GM12878 (cell line): ENCODE results near the gene PHKG2. TPM values are rescaled to one million over a fixed set of nuclear protein-coding genes. Genes with fewer than 3 reads are reported as not detected.

ENCODE experiments used
- ATAC-seq: fragments of 200-7000 bp; cut with Tn5 transposase; 3 replicates; pipeline ENCODE4 v1.9.1; 2020; ENCODE audit warnings: mild to moderate bottlenecking, moderate library complexity
- BruUV-seq: library from RNA; stranded (reverse); fragments of 400-500 nt; replicated peaks from 2 replicates; lab custom pipeline; 2021; lab: Mats Ljungman, UMichigan
- CTCF ChIA-PET: fragments of 300-600 bp; sonication (Branson Sonifier 250); formaldehyde crosslinking; extraction: SDS; loops from one replicate; lab custom pipeline; 2021; ENCODE audit warnings: inconsistent platforms; lab: Yijun Ruan, JAX
- POLR2A ChIA-PET: fragments of 350-600 bp; formaldehyde crosslinking; extraction: SDS; loops from one replicate; lab custom pipeline; 2021; ENCODE audit warnings: inconsistent platforms; lab: Charles Lee
- RAD21 ChIA-PET: fragments of 300-600 bp; sonication (Branson Sonifier 250); formaldehyde crosslinking; loops from one replicate; lab custom pipeline; 2023; ENCODE audit warnings: antibody characterized with exemption; ENCODE audit not compliant: unreplicated experiment; lab: Charles Lee
- SMC1A ChIA-PET: fragments of 300-600 bp; sonication (Branson Sonifier 250); formaldehyde crosslinking; loops from one replicate; lab custom pipeline; 2023; ENCODE audit not compliant: unreplicated experiment, uncharacterized antibody; lab: Charles Lee
- DNase-seq: peaks from one replicate; pipeline ENCODE4 v3.0.0-alpha.2; 2011; ENCODE audit warnings: low read depth, low spot score
- FAIRE-seq: peaks from 3 replicates; lab custom pipeline; 2011; peaks lifted over from hg19 to GRCh38; lab: Jason Lieb, UNC
- H2AFZ ChIP-seq: 2 replicates; pipeline ENCODE4 v1.6.0; 2011; ENCODE audit warnings: low read depth, low read length, control low read depth; ENCODE audit not compliant: control insufficient read depth
- H3K27ac ChIP-seq: 2 replicates; pipeline ENCODE4 v1.5.1; 2011; ENCODE audit warnings: control low read depth; ENCODE audit not compliant: control insufficient read depth, insufficient read depth
- H3K27me3 ChIP-seq, 2 experiments: replicated peaks in 1 of 2; 2 replicates each; pipeline versions ENCODE4 v1.6.0 to v1.6.1; 2011; ENCODE audit warnings: low read length in 1 of 2; ENCODE audit not compliant: control insufficient read depth in 2 of 2, insufficient read depth in 2 of 2
- H3K36me3 ChIP-seq, 2 experiments: 2 replicates each; pipeline ENCODE4 v1.5.1; 2011; ENCODE audit warnings: low read length in 1 of 2; ENCODE audit not compliant: control insufficient read depth in 2 of 2, insufficient read depth in 2 of 2
- H3K4me1 ChIP-seq: 2 replicates; pipeline ENCODE4 v1.6.1; 2011; ENCODE audit warnings: mild to moderate bottlenecking, low read length, moderate library complexity, mixed read lengths; ENCODE audit not compliant: control insufficient read depth, insufficient read depth
- H3K4me2 ChIP-seq: 2 replicates; pipeline ENCODE4 v1.6.0; 2011; ENCODE audit warnings: control low read depth; ENCODE audit not compliant: control insufficient read depth, insufficient read depth
- H3K4me3 ChIP-seq: fragments of 200-600 bp; sonication (generic); 2 replicates; pipeline ENCODE4 v1.5.1; 2016
- H3K79me2 ChIP-seq: 2 replicates; pipeline ENCODE4 v1.6.0; 2011; ENCODE audit warnings: low read length; ENCODE audit not compliant: control insufficient read depth, insufficient read depth
- H3K9ac ChIP-seq: 2 replicates; pipeline ENCODE4 v1.8.0; 2011; ENCODE audit warnings: low read length, control low read depth, mixed read lengths; ENCODE audit not compliant: control insufficient read depth, insufficient read depth
- H3K9me3 ChIP-seq: replicated peaks from 3 replicates; pipeline ENCODE4 v1.5.1; 2011; ENCODE audit warnings: mild to moderate bottlenecking, low read length; ENCODE audit not compliant: control insufficient read depth, insufficient read depth
- H4K20me1 ChIP-seq: 2 replicates; pipeline ENCODE4 v1.6.0; 2011; ENCODE audit not compliant: control insufficient read depth, insufficient read depth
- ATF7 ChIP-seq: fragments of 450-650 bp; IDR thresholded peaks from 2 replicates; pipeline ENCODE4 v1.6.1; 2016; ENCODE audit warnings: low read depth, mild to moderate bottlenecking
- CHD4 ChIP-seq: fragments of 200-600 bp; sonication (generic); IDR thresholded peaks from 2 replicates; pipeline ENCODE4 v1.6.1; 2016; ENCODE audit warnings: mild to moderate bottlenecking
- CREB1 ChIP-seq: IDR thresholded peaks from 2 replicates; pipeline ENCODE4 v1.6.1; 2012; ENCODE audit warnings: low read depth, mild to moderate bottlenecking, inconsistent platforms
- PAX8 ChIP-seq: fragments of 450-650 bp; IDR thresholded peaks from 2 replicates; pipeline ENCODE4 v1.6.1; 2017; ENCODE audit warnings: mild to moderate bottlenecking, moderate library complexity
- SREBF1 ChIP-seq: IDR thresholded peaks from 2 replicates; pipeline ENCODE4 v1.6.1; 2012; ENCODE audit warnings: mild to moderate bottlenecking, low read length
- SUZ12 ChIP-seq: fragments of 200-600 bp; sonication (generic); IDR thresholded peaks from one replicate; pipeline ENCODE4 v1.6.1; 2018; ENCODE audit warnings: antibody characterized with exemption, mild to moderate bottlenecking; ENCODE audit not compliant: unreplicated experiment
- TCF3 ChIP-seq: IDR thresholded peaks from 2 replicates; pipeline ENCODE4 v1.6.1; 2012; ENCODE audit warnings: low read depth, mild to moderate bottlenecking, low read length, borderline replicate concordance; ENCODE audit not compliant: insufficient read depth
- WGBS: methylation state at CpG from one replicate; pipeline ENCODE4 v1.1.6; 2016; ENCODE audit warnings: low lambda C conversion rate; ENCODE audit not compliant: insufficient replicate concordance, insufficient coverage; ENCODE audit errors: missing lambda C conversion rate; 5-methylcytosine and 5-hydroxymethylcytosine counted together
- in situ Hi-C: fragments of 300-500 bp; cut with MboI; formaldehyde crosslinking; loops from 9 replicates; pipeline ENCODE4 v1.14.3; 2018; ENCODE audit warnings: mixed read lengths
- intact Hi-C: fragments of 100-400 bp; cut with micrococcal nuclease; formaldehyde crosslinking; loops from one replicate; pipeline ENCODE4 v1.14.2; 2022; ENCODE audit not compliant: unreplicated experiment
- polyA plus RNA-seq, 11 experiments: library from polyadenylated mRNA; depleted of rRNA in 4 of 11; unstranded in 6 of 11; stranded (reverse) in 5 of 11; fragments of >200 nt; fragmentation: Nextera tagmentation in 4 of 11; fragmentation: Illumina TruSeq in 1 of 11; extraction: Ambion mirVana in 4 of 11; extraction: Trizol in 1 of 11; gene quantifications; 1 replicate in 1 of 11; 2 replicates in 10 of 11; pipeline versions ENCODE4 v1.2.1 to v1.2.3, GENCODE V29; 2011 to 2016; ENCODE audit warnings: inconsistent platforms in 2 of 11, missing spikeins in 2 of 11, low read depth in 1 of 11
- total RNA-seq, 4 experiments: library from RNA; depleted of rRNA in 3 of 4; stranded (reverse); fragments of >200 nt in 3 of 4; fragmentation: Illumina TruSeq in 1 of 4; extraction: Trizol in 1 of 4; gene quantifications; 2 replicates each; pipeline versions ENCODE4 v1.2.1 to v1.2.3, GENCODE V29; 2013 to 2021

PHKG2 gene
- total and polyA plus RNA-seq, 10 of the 15 experiments (the other 5 are each of a cell fraction or from before 2014, with no cell fraction given), result 5.2 to 50.1 (median 37.2) TPM

GRCh38 chr16:30764816-30765465 is 16.7 kb downstream of the PHKG2 start:
- in situ Hi-C loops, result loop anchor here (25.0 kb wide), 1 partner anchor 1122 kb away; no protein-coding TSS in a partner anchor
- no TSS peak for BruUV-seq
- Histone ChIP-seq H3K4me3 (no peak overlapping the region), H3K9ac (no peak overlapping the region), H3K4me2 (no peak overlapping the region), H2AFZ (no peak overlapping the region), H3K27me3 (no peaks in the 10 kb centered on the region), H3K36me3 (peaks cover 36 to 39% of the 10 kb centered on the region in 2 experiments; a peak in 3 of 4 replicates), H3K9me3 (no peaks in the 10 kb centered on the region), H3K79me2 (peaks cover 15% of the 10 kb centered on the region), H3K4me1 (peaks cover 9% of the 10 kb centered on the region), H4K20me1 (no peaks in the 10 kb centered on the region), H3K27ac (no peak overlapping the region)
- DNase-seq, result no peak
- SMC1A ChIA-PET, result interaction anchor here (0.6 to 1.1 kb wide), 2 partner anchors 14 to 17 kb away, joined by 3 read pairs; partner anchors contain the start of gene PHKG2
- intact Hi-C loops, result loop anchor here (5.0 kb wide), 2 partner anchors 108 to 157 kb away; partner anchors contain the start of genes FBRS and FBXL19
- no peak for ATAC-seq
- RAD21 ChIA-PET, result no interaction called here
- no peak for TF ChIP-seq CHD4
- POLR2A ChIA-PET, result no interaction called here
- WGBS, result 100% methylated on average over 12 of the region's 12 CpGs
- CTCF ChIA-PET, result no interaction called here
- FAIRE-seq, result no peak

DNA sequence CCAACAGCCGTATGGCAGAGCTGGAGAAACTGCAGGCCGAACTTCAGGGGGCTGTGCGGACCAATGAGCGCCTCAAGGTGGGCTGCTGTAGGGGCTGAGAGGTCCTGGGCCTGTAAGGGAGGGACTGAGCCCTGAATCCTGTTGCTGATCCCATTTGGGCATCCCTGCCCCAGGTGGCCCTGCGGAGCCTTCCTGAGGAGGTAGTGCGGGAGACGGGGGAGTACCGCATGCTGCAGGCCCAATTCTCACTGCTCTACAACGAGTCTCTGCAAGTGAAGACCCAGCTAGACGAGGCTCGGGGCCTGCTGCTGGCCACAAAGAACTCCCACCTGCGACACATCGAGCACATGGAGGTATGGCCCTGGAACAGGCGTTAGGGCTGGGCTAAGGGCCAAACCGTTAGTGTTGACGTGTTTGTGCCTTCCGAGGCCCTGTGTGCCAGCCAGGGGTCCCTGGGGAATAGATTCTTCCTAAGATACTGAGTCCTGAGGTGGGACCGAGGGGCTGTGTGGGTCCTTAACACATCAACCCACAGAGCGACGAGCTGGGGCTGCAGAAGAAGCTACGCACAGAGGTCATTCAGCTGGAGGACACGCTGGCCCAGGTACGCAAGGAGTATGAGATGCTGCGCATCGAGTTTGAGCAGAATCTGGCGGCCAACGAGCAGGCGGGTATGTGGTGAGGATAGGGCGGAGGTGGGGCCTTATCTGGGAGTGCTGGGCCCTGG is 18.1 kb downstream of the PHKG2 start:
- DNase-seq (no peak), FAIRE-seq (no peak), ATAC-seq (no peak)
- Histone ChIP-seq H3K27me3 (no peaks in the 10 kb centered on the region), H3K9ac (no peak overlapping the region), H2AFZ (no peak overlapping the region), H3K4me2 (no peak overlapping the region), H3K9me3 (no peaks in the 10 kb centered on the region), H3K27ac (no peak overlapping the region), H3K36me3 (peaks cover 38 to 45% of the 10 kb centered on the region in 2 experiments; a peak in 3 of 4 replicates), H4K20me1 (no peaks in the 10 kb centered on the region), H3K4me1 (peaks cover 6% of the 10 kb centered on the region), H3K4me3 (no peak overlapping the region), H3K79me2 (peaks cover 15% of the 10 kb centered on the region)
- CTCF ChIA-PET, result no interaction called here
- TF ChIP-seq PAX8 (no peak), CREB1 (no peak), ATF7 (no peak), SUZ12 (no peak), SREBF1 (no peak), TCF3 (no peak)
- POLR2A ChIA-PET, result no interaction called here
- WGBS, result 96% methylated on average over 29 of the region's 29 CpGs
- SMC1A ChIA-PET, result no interaction called here
- in situ Hi-C loops (loop anchor here (25.0 kb wide), 1 partner anchor 1121 kb away; no protein-coding TSS in a partner anchor), intact Hi-C loops (no loop called here)
- RAD21 ChIA-PET, result no interaction called here
- BruUV-seq, result no TSS peak
